HepG2 (cell line): ENCODE results near the gene DRC7. TPM values are rescaled to one million over a fixed set of nuclear protein-coding genes. Genes with fewer than 3 reads are reported as not detected.

Experiments
- AKNA ChIP-seq: sonication (generic); formaldehyde crosslinking; IDR thresholded peaks from 2 replicates; pipeline ENCODE4 v1.4.0; 2020; ENCODE audit warnings: missing genetic modification reagents, borderline replicate concordance
- BORCS8-MEF2B ChIP-seq: sonication (generic); formaldehyde crosslinking; IDR thresholded peaks from 2 replicates; pipeline ENCODE4 v1.8.0; 2022; ENCODE audit warnings: mild to moderate bottlenecking, missing genetic modification reagents
- GLI4 ChIP-seq: sonication (generic); formaldehyde crosslinking; IDR thresholded peaks from 2 replicates; pipeline ENCODE4 v1.5.1; 2020; ENCODE audit warnings: missing genetic modification reagents, mild to moderate bottlenecking, moderate library complexity, borderline replicate concordance
- JARID2 ChIP-seq: sonication (generic); formaldehyde crosslinking; IDR thresholded peaks from 2 replicates; pipeline ENCODE4 v1.8.1; 2023; ENCODE audit warnings: missing genetic modification reagents, inconsistent platforms; ENCODE audit not compliant: insufficient replicate concordance
- NFKB2 ChIP-seq: sonication (generic); formaldehyde crosslinking; IDR thresholded peaks from 2 replicates; pipeline ENCODE4 v1.4.0; 2020; ENCODE audit warnings: missing genetic modification reagents, borderline replicate concordance
- RXRB ChIP-seq: IDR thresholded peaks from 2 replicates; pipeline ENCODE4 v1.6.1; 2016; ENCODE audit warnings: borderline replicate concordance, missing genetic modification reagents, missing compliant biosample characterization
- TAF15 ChIP-seq: fragments of 200-400 bp; formaldehyde crosslinking; IDR thresholded peaks from one replicate; pipeline ENCODE4 v1.6.1; 2018; ENCODE audit warnings: mild to moderate bottlenecking, low read depth, low read length; ENCODE audit not compliant: poor library complexity, severe bottlenecking
- TRIM24 ChIP-seq: sonication (generic); formaldehyde crosslinking; IDR thresholded peaks from 2 replicates; pipeline ENCODE4 v1.8.0; 2022; ENCODE audit warnings: mild to moderate bottlenecking, missing genetic modification reagents
- ZFP36L2 ChIP-seq: sonication (generic); formaldehyde crosslinking; IDR thresholded peaks from 2 replicates; pipeline ENCODE4 v1.4.0; 2020; ENCODE audit warnings: missing genetic modification reagents
- ZFYVE20 ChIP-seq: sonication (generic); formaldehyde crosslinking; IDR thresholded peaks from 2 replicates; pipeline ENCODE4 v1.8.0; 2023; ENCODE audit warnings: low read depth, mild to moderate bottlenecking, moderate library complexity, missing genetic modification reagents, borderline replicate concordance
- ZNF282 ChIP-seq: fragments of 450-650 bp; IDR thresholded peaks from 2 replicates; pipeline ENCODE4 v1.6.1; 2018; ENCODE audit not compliant: partially characterized antibody
- ZNF292 ChIP-seq: sonication (generic); formaldehyde crosslinking; IDR thresholded peaks from 2 replicates; pipeline ENCODE4 v1.8.1; 2022; ENCODE audit warnings: mild to moderate bottlenecking, low read depth, missing genetic modification reagents, borderline replicate concordance
- ZNF318 ChIP-seq: sonication (generic); formaldehyde crosslinking; IDR thresholded peaks from 2 replicates; pipeline ENCODE4 v1.4.0; 2020; ENCODE audit warnings: mild to moderate bottlenecking, missing genetic modification reagents
- polyA plus RNA-seq, 8 experiments: library from polyadenylated mRNA; depleted of rRNA in 3 of 8; stranded (reverse) in 7 of 8; unstranded in 1 of 8; fragments of >200 nt; fragmentation: Illumina TruSeq in 4 of 8; extraction: Trizol in 4 of 8; gene quantifications; 2 replicates each; pipeline versions ENCODE4 v1.2.1 to v1.2.3, GENCODE V29; 2011 to 2016; ENCODE audit warnings: low read depth in 4 of 8, missing spikeins in 1 of 8, mixed read lengths in 1 of 8; ENCODE audit not compliant: insufficient read depth in 1 of 8
- total RNA-seq, 5 experiments: library from RNA; depleted of rRNA; stranded (reverse); fragments of >200 nt; fragmentation: Illumina TruSeq; extraction: Trizol; gene quantifications; 2 replicates each; pipeline ENCODE4 v1.2.3, GENCODE V29; 2016; ENCODE audit warnings: low read depth in 1 of 5
- TF ChIP-seq, protein P1 (sequence below): sonication (generic); formaldehyde crosslinking; IDR thresholded peaks from 2 replicates; pipeline ENCODE4 v1.5.0; 2020; ENCODE audit warnings: missing genetic modification reagents

DRC7 gene
- total and polyA plus RNA-seq, 2 of the 13 experiments (the other 11 are each of a cell fraction or from before 2014, with no cell fraction given): 2.7 to 3.4 TPM

DNA sequence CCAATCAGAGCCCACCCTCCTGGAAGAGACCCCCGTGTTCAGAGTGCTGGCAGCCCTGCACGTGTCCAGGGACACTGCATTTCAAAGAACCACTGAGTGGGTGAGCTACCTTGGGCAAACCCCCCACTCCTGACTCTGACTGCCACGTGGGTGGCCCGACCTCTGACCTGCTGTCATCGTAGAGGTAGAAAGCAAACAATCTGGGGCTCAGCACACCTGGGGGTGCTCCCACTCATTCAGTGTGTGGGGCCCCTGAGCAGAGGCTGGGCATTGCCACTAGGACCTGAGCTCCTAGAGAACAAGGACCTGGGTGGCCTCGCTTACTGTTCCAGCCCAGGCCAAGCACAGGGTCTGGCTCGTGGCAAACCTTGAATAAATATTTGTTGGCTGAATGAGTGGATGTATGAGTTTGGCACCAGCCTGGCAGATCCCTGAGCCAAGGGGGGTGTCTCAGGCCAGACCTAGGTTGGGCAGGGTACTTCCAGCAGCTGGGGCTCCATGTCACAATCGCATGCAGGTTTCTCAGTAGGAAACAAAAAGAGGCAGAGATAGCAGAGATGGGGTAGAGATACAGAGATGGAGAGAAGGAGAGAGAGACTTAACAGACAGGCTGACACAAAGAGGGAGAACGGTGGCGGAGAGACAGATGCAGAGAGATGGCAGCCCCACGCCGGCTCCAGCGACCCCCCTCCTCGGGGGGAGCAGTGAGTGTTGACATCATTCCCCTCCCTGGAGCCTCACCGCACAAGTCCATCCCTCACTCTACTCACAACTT, 5.4 kb upstream of the DRC7 start (continued):
- TF ChIP-seq ZNF318 (no peak), ZNF282 (no peak), BORCS8-MEF2B (CRISPR knock-in tag) (0 out of 2 replicates have a peak, but pooled peaks have one; percentile 51), TRIM24 (CRISPR knock-in tag) (no peak), TAF15 (no peak), AKNA (no peak), NFKB2 (CRISPR knock-in tag) (no peak; the same call in 1 of the 2 replicates), RXRB (CRISPR knock-in tag) (no peak), ZNF292 (no peak), GLI4 (CRISPR knock-in tag) (no peak), JARID2 (CRISPR knock-in tag) (no peak), ZFYVE20 (CRISPR knock-in tag) (no peak), ZFP36L2 (CRISPR knock-in tag) (no peak)
- TF ChIP-seq, protein P1, sequence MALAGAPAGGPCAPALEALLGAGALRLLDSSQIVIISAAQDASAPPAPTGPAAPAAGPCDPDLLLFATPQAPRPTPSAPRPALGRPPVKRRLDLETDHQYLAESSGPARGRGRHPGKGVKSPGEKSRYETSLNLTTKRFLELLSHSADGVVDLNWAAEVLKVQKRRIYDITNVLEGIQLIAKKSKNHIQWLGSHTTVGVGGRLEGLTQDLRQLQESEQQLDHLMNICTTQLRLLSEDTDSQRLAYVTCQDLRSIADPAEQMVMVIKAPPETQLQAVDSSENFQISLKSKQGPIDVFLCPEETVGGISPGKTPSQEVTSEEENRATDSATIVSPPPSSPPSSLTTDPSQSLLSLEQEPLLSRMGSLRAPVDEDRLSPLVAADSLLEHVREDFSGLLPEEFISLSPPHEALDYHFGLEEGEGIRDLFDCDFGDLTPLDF (CRISPR knock-in tag): no peak
